NCI-H460 (cell line): ENCODE measurements around the gene TPM4. TPM values are rescaled to one million over a fixed set of nuclear protein-coding genes. Genes with fewer than 3 reads are reported as not detected.
"Not testable (repeated sequence)": the region's sequence is repeated elsewhere in the genome, so short reads cannot be mapped to it uniquely, and the experiment has no call there.

Experiments used
- DNase-seq: peaks from one replicate; pipeline ENCODE4 v3.0.0-alpha.2; 2016; ENCODE audit warnings: low read depth; ENCODE audit errors: extremely low read depth
- total RNA-seq: library from RNA; depleted of rRNA; stranded (reverse); fragments of >200 nt; shearing (Covaris generic); gene quantifications from 2 replicates; pipeline ENCODE4 v1.2.3, GENCODE V29; 2014

The TPM4 gene
- total RNA-seq, 1 experiment from 2014 or later = 562 TPM

DNA sequence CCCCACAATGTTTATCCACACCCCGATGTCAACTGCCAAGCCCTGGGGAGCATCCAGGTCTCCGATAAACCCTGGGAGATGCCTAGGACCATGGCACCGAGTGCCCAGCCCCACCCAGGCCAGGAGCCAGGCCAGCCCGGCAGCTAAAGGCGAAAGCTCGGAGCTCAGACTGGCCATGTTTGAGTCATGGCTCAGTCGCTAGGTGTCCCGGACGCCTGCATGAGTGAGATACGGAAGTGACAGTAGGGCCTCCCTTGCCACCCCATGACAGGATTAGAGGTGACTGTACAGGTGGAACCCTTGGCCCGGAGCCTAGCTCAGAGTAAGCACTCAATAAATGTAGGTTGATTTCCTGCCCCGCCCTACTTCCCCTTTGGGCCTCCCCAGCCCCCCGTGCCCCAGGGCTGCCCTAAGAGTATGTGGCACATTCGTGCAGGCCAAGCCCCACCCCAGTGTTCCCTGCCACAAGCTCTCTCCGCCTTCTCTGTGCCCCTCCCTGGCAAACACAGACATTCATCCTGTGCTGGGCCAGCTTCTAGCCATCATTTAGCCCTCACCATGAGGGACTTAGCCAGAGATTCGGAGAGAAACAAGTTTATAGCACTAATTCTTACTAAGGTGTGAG, 5.8 kb upstream of the TPM4 start:
- DNase-seq = peak; percentile 64

DNA sequence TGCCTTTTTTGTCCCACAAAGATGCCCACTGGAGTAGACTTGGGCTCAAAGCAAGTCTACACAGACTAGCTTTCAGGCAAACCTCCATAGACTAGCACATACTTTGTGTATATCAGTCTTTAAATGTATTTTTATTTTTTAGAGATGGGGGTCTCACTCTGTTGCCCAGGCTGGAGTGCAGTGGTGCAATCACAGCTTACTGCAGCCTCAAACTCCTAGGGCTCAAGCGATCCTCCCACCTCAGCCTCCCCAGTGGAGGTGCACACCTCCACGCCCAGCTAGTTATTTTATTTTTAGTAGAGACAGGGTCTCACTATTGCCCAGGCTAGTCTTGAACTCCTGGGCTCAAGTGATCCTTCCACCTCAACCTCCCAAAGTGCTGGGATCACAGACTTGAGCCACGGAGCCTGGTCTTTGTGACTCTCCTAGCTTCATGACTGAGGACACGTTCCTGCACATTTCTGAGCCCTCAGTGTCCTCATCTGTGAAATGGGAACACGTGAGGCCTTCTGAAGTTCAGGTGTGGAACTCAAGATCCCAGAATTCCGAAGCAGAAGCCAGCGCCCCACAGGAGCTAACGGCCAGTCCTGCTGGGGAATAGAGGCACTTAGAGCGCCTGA, 5.1 kb upstream of the TPM4 start:
- DNase-seq = no peak

DNA sequence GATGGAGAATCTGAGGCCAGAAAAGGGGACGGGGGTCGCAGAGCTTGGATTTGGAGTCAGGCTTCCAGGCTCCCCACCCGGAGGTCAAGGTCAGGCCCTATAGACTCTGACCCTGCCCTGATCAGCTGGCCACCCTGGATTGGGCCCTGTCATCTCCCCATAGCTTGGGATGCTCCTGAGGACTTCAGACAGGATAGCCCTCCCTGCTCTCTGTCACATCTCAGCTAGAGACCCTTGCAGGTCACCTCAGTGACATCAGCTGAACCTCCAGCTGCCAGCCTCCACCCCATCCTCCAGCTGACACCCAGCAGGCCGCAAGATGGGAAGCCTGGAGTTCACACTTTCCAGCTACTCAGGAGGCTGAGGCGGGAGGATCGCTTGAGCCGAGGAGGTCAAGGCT, 2.8 kb upstream of the TPM4 start:
- DNase-seq = no peak

DNA sequence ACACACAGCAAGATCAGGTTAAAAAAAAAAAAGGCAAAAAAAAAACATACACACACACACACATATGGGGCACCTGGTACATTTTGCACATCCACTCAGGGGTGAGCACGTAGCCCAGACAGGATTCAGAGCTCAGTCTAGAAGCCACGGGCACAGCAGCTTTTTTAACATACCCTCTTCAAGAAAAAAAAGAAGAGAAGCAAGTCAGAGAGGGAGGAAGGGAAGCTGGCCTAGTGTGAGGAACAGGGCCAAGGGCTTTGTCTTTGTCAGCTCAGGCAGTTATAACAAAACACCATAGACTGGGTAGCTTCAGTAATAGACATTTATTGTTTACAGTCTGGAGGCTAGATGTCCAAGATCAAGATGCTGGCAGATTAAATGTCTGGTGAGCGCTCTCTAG, 2.3 kb upstream of the TPM4 start:
- DNase-seq = no peak

DNA sequence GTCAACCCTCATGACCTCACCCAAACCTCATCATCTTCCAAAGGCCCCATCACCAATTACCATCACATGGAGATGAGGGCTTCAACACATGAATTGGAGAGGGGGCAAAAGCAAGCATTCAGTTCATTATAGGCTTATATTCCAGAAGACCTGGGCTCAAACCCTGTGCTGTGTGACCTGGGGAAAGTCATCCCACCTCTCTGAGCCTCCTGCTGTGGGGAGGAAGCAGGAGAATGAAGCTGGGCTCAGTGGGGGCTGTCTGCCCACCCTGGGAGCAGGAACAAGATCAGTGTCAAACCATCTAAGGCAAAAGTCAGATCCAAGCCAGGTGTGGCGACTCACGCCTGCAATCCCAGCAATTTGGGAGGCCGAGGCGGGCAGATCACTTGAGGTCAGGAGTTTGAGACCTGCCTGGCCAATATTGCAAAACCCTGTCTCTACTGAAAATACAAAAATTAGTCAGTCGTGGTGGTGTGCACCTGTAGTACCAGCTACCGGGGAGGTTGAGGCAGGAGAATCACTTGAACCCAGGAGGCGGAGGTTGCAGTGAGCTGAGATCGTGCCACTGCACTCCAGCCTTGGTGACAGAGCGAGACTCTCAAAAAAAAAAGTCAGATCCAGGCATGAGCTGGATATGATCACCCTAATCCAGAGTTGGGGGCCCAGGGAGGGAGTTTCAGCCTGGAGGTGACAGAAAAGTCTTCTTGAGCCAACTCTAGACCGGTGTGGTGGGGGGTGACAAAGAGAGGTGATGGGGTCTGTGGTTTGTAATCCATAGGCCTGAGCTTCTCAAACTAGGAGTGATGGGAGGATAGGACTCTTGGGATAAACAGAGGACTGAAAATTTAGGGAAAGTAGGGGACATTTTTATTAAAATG, 1.6 kb upstream of the TPM4 start:
- no peak for DNase-seq

DNA sequence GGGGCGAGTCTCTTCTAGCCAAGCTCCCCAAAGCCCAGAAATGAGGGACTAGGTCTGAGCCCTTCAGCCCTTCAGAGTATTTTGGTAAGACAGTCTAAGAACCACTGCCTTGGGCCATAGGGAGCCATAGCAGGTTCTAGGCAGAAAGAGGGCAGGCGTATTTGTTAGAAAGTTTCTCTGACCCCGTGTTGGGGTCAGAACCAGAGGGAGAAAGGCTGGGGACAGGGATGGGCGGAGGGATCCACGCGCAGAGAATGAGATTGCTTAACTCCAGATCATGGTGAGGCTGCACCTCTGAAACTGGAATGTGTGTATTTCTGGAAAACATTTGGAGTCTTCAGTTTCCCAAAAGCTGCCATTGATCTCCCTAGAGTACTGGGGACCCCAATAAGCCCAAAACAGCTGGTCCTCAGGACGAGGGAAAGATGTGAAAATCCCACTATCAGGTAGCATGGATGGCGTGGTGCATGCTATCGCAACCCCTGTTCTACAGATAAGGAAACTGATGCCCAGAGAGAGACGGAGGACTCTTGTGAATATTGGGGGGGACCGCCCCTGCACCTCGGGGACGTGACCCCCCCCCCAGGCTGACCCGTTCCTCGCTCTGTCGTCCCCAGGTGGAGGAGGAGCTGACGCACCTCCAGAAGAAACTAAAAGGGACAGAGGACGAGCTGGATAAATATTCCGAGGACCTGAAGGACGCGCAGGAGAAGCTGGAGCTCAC, 703 bp upstream of the TPM4 start:
- no peak for DNase-seq

DNA sequence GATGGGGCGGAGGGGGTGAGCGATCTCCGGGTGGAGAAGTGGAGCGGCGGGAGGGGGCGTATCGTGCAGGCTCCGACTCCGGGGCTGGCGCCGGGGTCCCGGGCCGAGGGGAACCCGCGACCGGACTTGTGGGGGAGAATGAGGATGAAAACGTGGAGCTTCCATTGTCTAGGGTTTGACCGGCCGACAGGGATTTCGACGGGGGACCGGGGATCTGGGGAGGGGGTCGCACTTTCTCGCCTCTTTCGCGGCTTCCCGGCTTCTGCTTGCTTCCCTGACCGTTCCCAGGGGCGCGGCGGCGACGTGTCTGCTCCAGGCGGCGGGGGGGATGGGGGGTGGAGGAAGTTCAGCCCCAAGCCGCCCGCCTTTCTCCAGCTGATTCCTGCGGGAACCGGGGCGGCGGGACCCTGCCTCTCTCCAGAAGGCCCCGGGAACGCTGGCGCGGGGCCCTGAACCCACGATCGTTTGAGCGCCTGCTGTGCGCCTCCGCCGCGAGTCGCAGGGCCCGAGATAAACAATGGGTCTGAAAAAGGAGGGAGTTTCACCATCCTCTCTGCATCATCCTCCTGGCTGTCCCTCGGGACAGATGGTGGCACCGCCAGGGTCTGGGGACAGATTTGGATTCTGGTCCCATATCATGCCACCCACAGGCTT, 790 bp downstream of the TPM4 start:
- DNase-seq = no peak

DNA sequence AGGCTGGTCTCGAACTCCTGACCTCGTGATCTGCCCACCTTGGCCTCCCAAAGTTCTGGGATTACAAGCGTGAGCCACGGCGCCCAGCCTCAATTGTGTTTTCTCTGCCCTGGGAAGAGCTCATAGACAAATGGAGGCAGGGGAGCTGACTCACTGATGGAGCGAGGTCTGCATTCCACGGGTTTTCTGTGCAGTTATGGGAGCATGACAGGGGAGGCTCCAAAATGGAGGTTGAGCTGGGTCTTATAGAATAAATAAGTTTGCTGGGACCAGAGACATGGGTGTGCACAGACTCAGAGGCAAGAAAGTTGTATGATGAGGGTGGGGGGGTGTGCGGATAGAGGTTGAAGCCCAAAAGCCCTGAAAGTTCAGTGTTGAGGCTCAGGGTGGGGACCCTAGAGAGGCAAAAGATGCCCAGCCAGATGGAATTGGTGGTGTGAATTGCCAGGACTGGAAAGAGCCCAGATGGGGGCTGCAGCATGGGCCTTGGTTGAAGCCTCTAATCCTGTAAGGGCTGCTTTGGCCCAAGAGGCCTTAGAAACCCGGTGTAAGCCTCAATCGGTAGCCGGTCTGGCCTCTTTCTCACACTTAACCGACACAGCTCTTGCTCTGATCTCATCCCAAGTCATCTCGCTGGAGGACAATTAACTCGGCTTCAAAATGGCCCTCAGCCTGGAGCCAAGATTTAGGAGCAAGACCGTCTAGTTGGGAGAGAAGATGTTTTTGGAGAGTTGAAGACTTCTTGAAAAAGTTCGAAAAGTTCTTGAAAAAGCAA, 1.9 kb downstream of the TPM4 start:
- DNase-seq = no peak

DNA sequence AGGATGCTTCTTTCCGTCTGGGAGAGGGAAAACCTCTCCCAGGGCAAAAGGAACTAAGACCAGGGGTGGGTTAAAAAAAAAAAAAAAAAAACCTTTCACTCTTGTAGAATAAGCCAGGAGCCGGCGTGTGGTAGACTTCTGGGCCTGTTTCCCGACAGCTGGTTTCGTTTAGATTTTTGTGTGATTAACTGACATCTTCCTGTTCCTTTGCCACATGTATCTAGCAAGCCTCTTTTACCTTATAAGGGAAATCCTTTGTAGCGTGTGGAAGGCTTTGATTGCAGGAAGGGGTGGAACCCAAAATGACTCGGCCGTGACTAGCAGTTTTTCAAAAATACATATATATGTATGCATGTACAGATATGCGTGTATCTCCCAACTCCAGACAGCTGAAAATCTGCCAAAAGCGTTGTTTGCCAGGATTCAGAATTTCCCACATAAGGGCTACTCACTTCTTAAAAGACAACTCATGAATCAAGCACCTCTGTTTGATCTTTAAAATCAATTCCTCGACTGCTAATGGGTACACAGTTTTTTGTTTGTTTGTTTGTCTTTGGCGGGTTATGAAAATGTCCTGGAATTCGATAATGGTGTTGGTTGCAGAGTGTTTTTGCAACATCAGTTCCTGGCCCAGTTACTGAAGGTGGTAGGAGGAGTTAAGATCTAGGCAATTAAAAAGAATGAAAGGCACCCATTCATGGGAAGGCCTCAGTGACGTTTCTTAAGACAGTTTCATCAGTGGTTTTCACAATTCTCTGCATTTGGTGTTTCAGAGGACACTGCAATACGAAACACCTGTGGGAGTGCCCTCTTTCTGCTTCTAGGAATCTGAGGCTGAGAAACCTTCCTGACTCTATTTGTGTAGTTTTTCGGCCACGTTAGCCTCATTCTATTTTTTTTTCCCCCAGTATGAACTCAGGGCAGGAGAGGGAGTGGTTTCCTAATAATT, 2.7 kb downstream of the TPM4 start:
- peak; percentile 87 for DNase-seq

DNA sequence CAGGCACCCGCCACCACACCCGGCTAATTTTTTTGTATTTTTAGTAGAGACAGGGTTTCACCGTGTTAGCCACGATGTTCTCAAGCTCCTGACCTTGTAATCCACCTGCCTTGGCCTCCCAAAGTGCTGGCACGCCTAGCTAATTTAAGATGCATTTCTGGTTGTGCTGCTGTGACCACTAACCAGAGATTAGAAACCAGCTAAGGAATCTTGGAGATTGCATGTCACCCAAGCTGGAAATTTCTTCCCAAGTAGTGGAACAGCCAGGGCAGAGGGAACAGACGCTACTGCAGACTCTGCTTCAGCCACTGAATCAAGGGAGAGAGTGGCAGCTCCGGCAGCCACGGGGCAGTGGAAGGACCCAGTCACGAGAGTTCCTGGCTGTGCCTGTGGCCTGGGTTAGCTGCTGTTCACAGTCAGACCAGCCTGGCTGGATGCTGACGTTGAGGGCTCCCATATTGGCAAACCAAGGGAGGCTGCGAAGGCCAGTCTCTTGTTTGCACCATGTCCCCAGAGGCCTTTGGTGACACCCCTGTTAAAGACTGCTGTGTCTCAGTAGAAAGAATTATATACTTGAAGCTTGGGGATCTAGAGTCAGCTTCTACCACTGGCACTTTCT, 7.9 kb downstream of the TPM4 start:
- no peak for DNase-seq

DNA sequence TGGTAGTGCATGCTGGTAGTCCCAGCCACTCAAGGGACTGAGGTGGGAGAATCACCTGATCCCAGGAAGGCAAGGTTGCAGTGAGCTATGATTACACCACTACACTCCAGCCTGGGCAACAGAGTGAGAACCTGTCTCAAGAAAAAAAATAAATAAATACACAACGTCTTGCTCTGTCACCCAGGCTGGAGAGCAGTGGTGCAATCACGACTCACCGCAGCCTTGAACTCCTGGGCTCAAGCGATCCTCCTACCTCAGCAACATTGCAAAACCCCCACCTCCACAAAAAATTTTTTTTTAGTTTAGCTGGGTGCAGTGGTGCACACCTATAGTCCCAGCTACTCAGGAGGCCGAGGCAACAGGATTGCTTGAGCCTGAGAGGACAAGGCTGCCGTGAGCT, 8.8 kb downstream of the TPM4 start:
- DNase-seq = no peak

DNA sequence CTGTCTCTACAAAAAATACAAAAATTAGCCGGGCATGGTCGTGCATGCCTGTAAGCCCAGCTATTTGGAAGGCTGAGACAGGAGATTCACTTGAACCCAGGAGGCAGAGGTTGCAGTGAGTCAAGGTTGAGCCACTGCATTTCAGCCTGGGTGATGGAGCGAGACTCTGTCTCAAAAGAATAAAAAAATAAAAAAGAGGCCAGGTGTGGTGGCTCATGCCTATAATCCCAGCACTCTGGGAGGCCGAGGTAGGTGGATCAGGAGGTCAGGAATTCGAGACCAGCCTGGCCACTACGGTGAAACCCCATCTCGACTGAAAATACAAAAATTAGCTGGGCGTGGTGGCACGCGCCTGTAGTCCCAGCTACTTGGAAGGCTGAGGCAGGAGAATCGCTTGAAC, 11.1 kb downstream of the TPM4 start:
- DNase-seq = not testable (repeated sequence)

DNA sequence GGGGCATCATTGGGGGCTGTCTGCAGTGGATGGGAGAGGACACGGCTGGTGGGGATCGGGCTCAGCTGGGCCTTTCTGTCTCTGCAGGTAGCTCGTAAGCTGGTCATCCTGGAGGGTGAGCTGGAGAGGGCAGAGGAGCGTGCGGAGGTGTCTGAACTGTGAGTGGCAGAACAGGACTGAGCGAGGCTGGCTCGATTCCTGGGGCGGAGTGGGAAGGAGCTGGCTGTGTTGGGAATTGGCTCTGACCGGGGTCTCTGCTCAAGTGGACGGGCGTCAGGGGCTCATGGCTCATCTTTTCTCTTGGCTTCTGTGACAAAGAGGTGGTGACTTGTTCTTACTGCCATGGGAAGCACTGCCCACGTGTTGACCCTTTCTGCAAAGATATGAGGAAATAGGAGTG, 11.6 kb downstream of the TPM4 start:
- no peak for DNase-seq

DNA sequence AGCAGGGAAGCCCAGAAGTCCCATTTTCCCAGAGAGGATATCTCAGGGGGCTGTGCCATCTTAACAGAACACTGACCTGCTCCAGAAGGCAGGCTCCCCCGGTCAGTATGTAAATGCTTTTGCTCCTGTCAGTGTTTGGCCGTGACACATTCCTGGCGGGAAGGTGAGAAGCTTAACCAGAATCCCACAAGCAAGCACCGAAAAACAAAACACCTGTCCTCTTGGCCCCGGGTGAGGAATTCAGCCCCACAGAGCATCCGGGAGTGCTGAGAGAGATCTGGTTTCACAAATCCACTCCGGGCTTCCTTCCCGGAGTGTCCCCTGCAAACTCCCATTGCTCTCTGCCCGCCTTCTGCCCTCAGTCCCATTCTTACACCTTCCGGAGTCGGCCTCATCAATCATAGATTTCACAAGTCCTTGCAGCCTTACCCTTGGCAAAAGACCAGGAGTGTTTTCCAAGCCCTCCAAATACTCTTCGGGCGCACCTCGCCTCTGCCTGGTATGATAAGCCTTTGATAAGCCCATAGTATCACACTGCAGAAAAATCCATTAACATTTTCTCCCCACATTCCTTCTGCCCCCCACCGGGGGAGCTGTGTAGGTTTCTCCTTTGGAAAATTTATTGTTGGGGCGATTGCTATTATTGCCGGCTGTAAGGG, 12.2 kb downstream of the TPM4 start:
- DNase-seq = no peak

DNA sequence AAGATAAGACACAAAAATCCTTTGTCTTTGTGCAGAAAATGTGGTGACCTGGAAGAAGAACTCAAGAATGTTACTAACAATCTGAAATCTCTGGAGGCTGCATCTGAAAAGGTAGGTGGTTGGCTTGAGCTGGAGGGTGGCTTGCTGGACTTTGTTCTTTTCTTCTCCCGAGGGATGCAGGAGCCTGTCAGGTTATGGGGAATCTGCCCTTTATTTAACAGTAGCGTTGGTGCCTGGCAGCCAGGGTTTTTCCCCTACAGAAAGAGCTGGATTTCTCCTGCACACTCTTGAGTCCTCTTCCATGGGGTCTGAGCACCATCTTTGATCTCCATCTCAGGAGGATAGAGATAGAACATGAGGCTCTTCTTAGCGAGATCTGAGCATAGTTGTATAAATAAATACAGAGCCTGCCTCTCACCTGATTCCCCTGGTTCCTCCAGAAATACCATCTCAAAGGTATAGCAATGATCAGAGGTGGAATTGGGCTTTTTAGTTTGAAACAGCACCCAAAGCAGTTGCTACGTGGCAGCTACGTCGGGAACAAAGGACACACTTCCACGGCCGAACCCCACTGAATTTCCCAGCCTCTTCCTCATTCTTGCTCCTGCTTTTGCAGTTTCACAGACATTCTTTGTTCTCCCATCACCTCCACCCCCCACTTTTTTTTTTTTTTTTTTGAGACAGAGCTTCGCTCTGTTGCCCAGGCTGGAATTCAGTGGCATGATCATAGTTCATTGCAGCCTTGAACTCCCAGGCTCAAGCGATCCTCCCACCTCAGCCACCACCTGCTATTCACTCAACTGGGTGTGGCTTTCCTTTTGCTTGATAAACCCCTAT, 12.9 kb downstream of the TPM4 start:
- no peak for DNase-seq

DNA sequence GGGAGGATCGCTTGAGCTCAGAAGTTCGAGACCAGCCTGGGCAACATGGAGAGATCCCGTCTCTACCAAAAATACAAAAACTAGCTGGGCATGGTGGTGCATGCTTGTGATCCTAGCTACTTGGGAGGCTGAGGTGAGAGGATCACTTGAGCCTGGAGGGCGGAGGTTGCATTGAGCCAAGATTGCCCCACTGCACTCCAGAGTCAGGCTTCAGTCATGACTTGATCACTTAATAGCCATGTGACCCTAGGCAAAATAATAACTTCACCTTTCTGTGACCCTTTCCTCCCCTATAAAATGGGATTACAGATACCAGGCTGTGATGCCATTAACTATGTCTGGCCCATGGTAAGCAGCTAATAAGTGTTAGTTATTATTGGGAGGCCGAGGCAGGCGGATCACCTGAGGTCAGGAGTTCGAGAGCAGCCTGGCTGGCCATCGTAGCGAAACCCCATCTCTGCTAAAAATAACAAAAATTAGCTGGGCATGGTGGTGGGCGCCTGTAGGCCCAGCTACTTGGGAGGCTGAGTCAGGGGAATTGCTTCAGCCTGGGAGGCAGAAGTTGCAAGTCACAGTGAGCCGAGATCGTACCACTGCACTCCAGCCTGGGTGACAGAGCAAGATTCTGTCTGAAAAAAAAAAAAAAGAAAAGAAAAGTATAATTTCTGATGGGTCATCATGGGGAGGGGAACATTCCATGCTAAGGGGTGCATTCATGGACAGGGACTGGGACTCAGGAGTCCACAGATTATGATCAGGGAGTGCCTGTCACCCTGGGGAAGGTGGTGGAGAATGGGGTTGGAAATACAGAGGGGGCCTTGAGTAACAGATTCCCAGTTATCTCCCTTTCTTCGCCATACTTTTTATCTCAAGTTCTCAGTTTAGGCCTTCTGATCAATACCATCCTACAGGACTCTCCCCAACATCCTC, 15.5 kb downstream of the TPM4 start:
- DNase-seq = no peak
